RWPE1 (cell line): ENCODE measurements around the gene LZTR1.

Experiments used
- CTCF ChIA-PET: fragments of 350-600 bp; sonication (Branson Sonifier 250); formaldehyde crosslinking; extraction: SDS; loops from one replicate; lab custom pipeline; 2021; lab: Yijun Ruan, JAX
- POLR2A ChIA-PET: fragments of 400-600 bp; formaldehyde crosslinking; extraction: SDS; loops from one replicate; lab custom pipeline; 2020; ENCODE audit warnings: antibody characterized with exemption; ENCODE audit not compliant: low non-redundant PET; lab: Yijun Ruan, JAX
- DNase-seq: peaks from one replicate; pipeline ENCODE4 v3.0.0; 2012; ENCODE audit warnings: low spot score
- H3K27ac ChIP-seq: fragments of 450-650 bp; 2 replicates; pipeline ENCODE4 v1.5.1; 2017
- CTCF ChIP-seq: fragments of 450-650 bp; conservative IDR thresholded peaks from 2 replicates; pipeline ENCODE4 v1.5.1; 2017; ENCODE audit warnings: low read depth, mild to moderate bottlenecking

The LZTR1 gene

GRCh38 chr22:20962491-20962945 lies 19.6 kb upstream of the LZTR1 start:
- peak overlapping the region; percentile 75 for H3K27ac ChIP-seq
- DNase-seq = no peak
- TF ChIP-seq CTCF = no peak
- ChIA-PET CTCF (interaction anchor here (1.7 kb wide), 1 partner anchor 10 kb away, joined by 6 read pairs; no protein-coding TSS in a partner anchor), POLR2A (no interaction called here)

- POLR2A ChIA-PET = no interaction called here
Measured at GRCh38 chr22:20963201-20964052, 18.7 kb upstream of the LZTR1 start.

GRCh38 chr22:20964090-20964798 lies 17.9 kb upstream of the LZTR1 start:
- CTCF ChIA-PET = no interaction called here
- no peak overlapping the region for H3K27ac ChIP-seq
- POLR2A ChIA-PET = no interaction called here
- TF ChIP-seq CTCF = no peak
- no peak for DNase-seq

More at GRCh38 chr22:20963201-20964052, 18.7 kb upstream of the LZTR1 start:
- H3K27ac ChIP-seq = peak overlapping the region; percentile 15; the same call in 1 of the 2 replicates
- CTCF ChIA-PET = no interaction called here
- TF ChIP-seq CTCF = no peak
- DNase-seq = no peak

- POLR2A ChIA-PET = no interaction called here
- CTCF ChIA-PET = no interaction called here
- TF ChIP-seq CTCF = no peak
- DNase-seq = no peak
- no peak overlapping the region for H3K27ac ChIP-seq
Measured at GRCh38 chr22:20964799-20965103, 17.3 kb upstream of the LZTR1 start.

- CTCF ChIA-PET = no interaction called here
- POLR2A ChIA-PET = no interaction called here
- DNase-seq = no peak
- H3K27ac ChIP-seq = no peak overlapping the region
- no peak for TF ChIP-seq CTCF
Measured at GRCh38 chr22:20965104-20965887, 16.8 kb upstream of the LZTR1 start.
